Measurements from ENCODE around the gene HPSE2. TPM values are rescaled to one million over a fixed set of nuclear protein-coding genes. Genes with fewer than 3 reads are reported as not detected.

Gene HPSE2
- total RNA-seq, 4 donors from 2014 or later: 0.57 to 3.6 (median 1.5) TPM

DNA sequence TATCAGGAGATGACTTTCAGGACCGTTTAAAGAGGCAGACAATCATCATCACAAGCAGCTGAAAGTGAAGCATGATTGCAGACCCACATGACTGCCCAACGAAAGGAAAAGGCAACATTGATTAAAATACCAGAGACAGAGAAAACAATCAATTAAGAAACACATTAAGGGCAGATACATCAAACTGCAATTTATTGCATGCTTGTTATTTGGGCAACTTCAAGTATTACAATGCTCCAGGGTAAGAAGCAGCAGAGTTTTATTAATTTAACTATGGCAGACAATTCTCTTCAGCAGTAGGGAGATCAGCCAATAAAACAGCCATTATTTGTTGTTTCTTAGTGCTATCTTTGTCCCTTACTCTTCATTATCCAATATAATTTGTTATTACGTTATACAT is 421.2 kb downstream of the HPSE2 start:
- WGBS, 2 donors: 29 to 30% methylated on average over 3 of the region's 3 CpGs
- H3K4me3 ChIP-seq (ENCODE audit: low read depth, poor library complexity, severe bottlenecking): no peak overlapping the region
- DNase-seq (ENCODE audit: low spot score in 2 of 2): no peak
- TF ChIP-seq POLR2A (IDR thresholded peaks at IDR 0.05): no peak
- TF ChIP-seq CTCF (IDR thresholded peaks at IDR 0.05): no peak
- intact Hi-C loops (cut with DNase I; ENCODE audit: low total_unique reads): no loop called here

- no peak for TF ChIP-seq POLR2A (IDR thresholded peaks at IDR 0.05)
- TF ChIP-seq CTCF (IDR thresholded peaks at IDR 0.05): no peak
- H3K4me3 ChIP-seq (ENCODE audit: low read depth, poor library complexity, severe bottlenecking): no peak overlapping the region
- WGBS, 2 donors: 57 to 60% methylated on average over 2 of the region's 2 CpGs
- intact Hi-C loops (cut with DNase I; ENCODE audit: low total_unique reads): no loop called here
- no peak for DNase-seq (ENCODE audit: low spot score in 2 of 2)
Measured at GRCh38 chr10:98808282-98808892, 427.3 kb downstream of the HPSE2 start.

DNA sequence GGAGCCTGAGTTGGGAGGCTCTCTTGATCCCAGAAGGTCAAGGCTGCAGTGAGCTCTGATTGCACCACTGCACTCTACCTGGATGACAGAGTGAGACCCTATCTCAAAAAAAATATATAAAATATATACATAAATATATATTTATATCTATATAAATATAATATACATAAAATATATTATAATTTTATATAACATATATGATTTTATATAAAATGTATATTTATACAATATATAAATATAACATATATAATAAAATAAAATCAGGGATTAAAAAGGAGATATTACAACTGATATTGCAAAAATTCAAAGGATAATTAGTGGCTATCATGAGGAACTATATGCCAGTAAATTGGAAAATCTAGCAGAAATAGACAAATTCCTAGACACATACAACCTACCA is 435.4 kb downstream of the HPSE2 start:
- TF ChIP-seq CTCF (IDR thresholded peaks at IDR 0.05) (no peak), POLR2A (IDR thresholded peaks at IDR 0.05) (no peak)
- no peak for DNase-seq (ENCODE audit: low spot score in 2 of 2)
- intact Hi-C loops (cut with DNase I; ENCODE audit: low total_unique reads): no loop called here
- H3K4me3 ChIP-seq (ENCODE audit: low read depth, poor library complexity, severe bottlenecking): no peak overlapping the region

DNA sequence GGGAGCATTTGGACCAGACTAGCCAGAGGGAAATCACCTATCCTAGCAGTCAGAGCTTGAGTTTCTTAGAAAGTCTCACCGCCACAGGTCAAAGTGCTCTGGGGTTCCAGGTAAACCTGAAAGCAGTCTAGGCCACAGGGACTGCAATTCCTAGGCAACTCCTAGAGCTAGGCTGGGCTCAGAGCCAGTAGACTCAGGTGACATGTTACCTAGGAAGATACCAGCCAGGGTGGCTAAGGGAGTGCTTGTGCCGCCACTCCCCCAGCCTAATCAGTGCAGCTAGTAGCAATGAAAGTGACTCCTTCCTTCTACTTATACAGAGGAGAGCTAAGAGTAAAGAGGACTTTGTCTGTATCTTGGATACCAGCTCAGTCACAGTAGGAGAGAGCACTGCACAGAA is 440.2 kb downstream of the HPSE2 start:
- DNase-seq (ENCODE audit: low spot score in 2 of 2): no peak
- TF ChIP-seq CTCF (IDR thresholded peaks at IDR 0.05) (no peak), POLR2A (IDR thresholded peaks at IDR 0.05) (no peak)
- no peak overlapping the region for H3K4me3 ChIP-seq (ENCODE audit: low read depth, poor library complexity, severe bottlenecking)
- WGBS, 2 donors: 81 to 94% methylated on average over 2 of the region's 2 CpGs
- intact Hi-C loops (cut with DNase I; ENCODE audit: low total_unique reads): no loop called here

DNA sequence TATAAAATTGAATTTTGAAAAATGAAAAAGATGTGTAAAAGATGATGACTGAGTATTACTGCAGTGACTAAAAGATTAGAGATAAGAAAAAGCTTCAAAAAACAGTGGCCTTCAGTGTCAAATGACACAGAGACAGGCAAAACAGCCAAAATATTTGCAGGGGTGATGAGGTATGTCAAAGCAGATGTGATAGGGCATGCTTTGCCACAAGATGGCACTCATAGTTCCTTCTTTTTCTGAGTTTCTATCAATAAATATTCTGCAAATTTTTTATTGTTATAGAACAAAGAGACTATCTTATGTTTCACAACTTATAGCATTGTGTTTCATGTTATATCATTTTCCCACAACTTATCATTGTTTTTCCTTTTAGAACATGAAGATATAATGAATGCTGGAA is 444.8 kb downstream of the HPSE2 start:
- H3K4me3 ChIP-seq (ENCODE audit: low read depth, poor library complexity, severe bottlenecking): no peak overlapping the region
- TF ChIP-seq CTCF (IDR thresholded peaks at IDR 0.05) (no peak), POLR2A (IDR thresholded peaks at IDR 0.05) (no peak)
- no peak for DNase-seq (ENCODE audit: low spot score in 2 of 2)
- intact Hi-C loops (cut with DNase I; ENCODE audit: low total_unique reads): no loop called here

DNA sequence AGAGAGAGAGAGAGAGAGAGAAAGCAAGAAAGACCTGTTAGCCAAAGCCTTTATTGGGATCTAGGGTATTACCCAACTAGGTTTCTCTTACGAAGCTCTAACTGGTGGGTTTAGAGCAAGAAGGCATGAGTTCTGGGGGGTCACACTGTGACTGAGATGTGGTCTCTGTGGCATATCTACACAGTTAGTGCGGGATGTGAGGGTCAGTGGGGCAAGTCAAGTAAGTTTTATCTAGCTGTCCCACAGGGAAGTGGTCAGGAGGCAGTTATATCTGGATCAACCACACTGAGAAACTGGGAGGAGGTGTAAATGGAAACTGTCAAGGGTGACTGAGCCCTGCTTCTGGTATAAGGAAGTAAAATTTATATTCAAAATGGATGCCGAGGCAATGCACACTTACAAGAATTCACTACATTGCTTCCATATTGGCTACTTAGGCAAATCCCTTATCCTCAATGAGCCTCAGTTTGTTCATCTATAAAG is 457.3 kb downstream of the HPSE2 start:
- WGBS, 2 donors: 81 to 88% methylated on average over 3 of the region's 3 CpGs

More for the DNA sequence above, 457.3 kb downstream of the HPSE2 start:
- no peak overlapping the region for H3K4me3 ChIP-seq (ENCODE audit: low read depth, poor library complexity, severe bottlenecking)
- no peak for TF ChIP-seq CTCF (IDR thresholded peaks at IDR 0.05)
- TF ChIP-seq POLR2A (IDR thresholded peaks at IDR 0.05): no peak
- intact Hi-C loops (cut with DNase I; ENCODE audit: low total_unique reads): no loop called here
- DNase-seq (ENCODE audit: low spot score in 2 of 2): no peak
